Hepatocyte (in vitro differentiated cells): ENCODE results near the gene PPP1R9A. TPM values are rescaled to one million over a fixed set of nuclear protein-coding genes. Genes with fewer than 3 reads are reported as not detected.

Experiments
- DNase-seq: peaks from one replicate; pipeline ENCODE4 v3.0.0-alpha.2; 2016; ENCODE audit warnings: low spot score
- H2AFZ ChIP-seq: fragments of 200-600 bp; sonication (generic); 2 replicates; pipeline ENCODE4 v1.6.0; 2016; ENCODE audit warnings: antibody characterized with exemption, mild to moderate bottlenecking
- H3K27ac ChIP-seq: fragments of 200-600 bp; sonication (generic); 2 replicates; pipeline ENCODE4 v1.5.1; 2016; ENCODE audit warnings: mild to moderate bottlenecking
- H3K27me3 ChIP-seq: fragments of 200-600 bp; sonication (generic); 2 replicates; pipeline ENCODE4 v1.6.1; 2016
- H3K36me3 ChIP-seq: fragments of 200-600 bp; sonication (generic); replicated peaks from 2 replicates; pipeline ENCODE4 v1.5.1; 2016; ENCODE audit warnings: low read depth; ENCODE audit not compliant: insufficient read depth
- H3K4me1 ChIP-seq: fragments of 200-600 bp; sonication (generic); 2 replicates; pipeline ENCODE4 v1.5.1; 2016; ENCODE audit warnings: mild to moderate bottlenecking, moderate library complexity; ENCODE audit not compliant: insufficient read depth
- H3K4me2 ChIP-seq: fragments of 200-600 bp; sonication (generic); 2 replicates; pipeline ENCODE4 v1.6.0; 2016
- H3K4me3 ChIP-seq: fragments of 200-600 bp; sonication (generic); 2 replicates; pipeline ENCODE4 v1.5.1; 2016; ENCODE audit warnings: mild to moderate bottlenecking
- H3K79me2 ChIP-seq: fragments of 200-600 bp; sonication (generic); 2 replicates; pipeline ENCODE4 v1.6.0; 2017; ENCODE audit warnings: mild to moderate bottlenecking
- H3K9me2 ChIP-seq: fragments of 200-600 bp; sonication (generic); replicated peaks from 2 replicates; pipeline ENCODE4 v1.6.0; 2017; ENCODE audit warnings: mild to moderate bottlenecking; ENCODE audit not compliant: insufficient read depth
- H3K9me3 ChIP-seq: fragments of 200-600 bp; sonication (generic); 2 replicates; pipeline ENCODE4 v1.5.1; 2016; ENCODE audit warnings: low read depth, mild to moderate bottlenecking
- H4K20me1 ChIP-seq: fragments of 200-600 bp; sonication (generic); 2 replicates; pipeline ENCODE4 v1.6.0; 2016; ENCODE audit warnings: mild to moderate bottlenecking; ENCODE audit not compliant: insufficient read depth, poor library complexity, severe bottlenecking
- EZH2 ChIP-seq: fragments of 200-600 bp; sonication (generic); IDR thresholded peaks from 2 replicates; pipeline ENCODE4 v1.6.1; 2016; ENCODE audit warnings: antibody characterized with exemption, mild to moderate bottlenecking, borderline replicate concordance
- EZH2phosphoT487 ChIP-seq: fragments of 200-600 bp; sonication (generic); IDR thresholded peaks from one replicate; pipeline ENCODE4 v1.6.1; 2018; ENCODE audit warnings: antibody characterized with exemption, mild to moderate bottlenecking, low read depth, moderate library complexity; ENCODE audit not compliant: unreplicated experiment, severe bottlenecking
- WGBS: methylation state at CpG from one replicate; pipeline ENCODE4 v1.1.6; 2016; ENCODE audit warnings: low lambda C conversion rate; ENCODE audit errors: missing lambda C conversion rate; 5-methylcytosine and 5-hydroxymethylcytosine counted together
- polyA plus RNA-seq: library from polyadenylated mRNA; unstranded; fragments of >200 nt; fragmentation: Nextera tagmentation; extraction: Ambion mirVana; gene quantifications from 2 replicates; pipeline ENCODE4 v1.2.1, GENCODE V29; 2016
- total RNA-seq: library from RNA; depleted of rRNA; stranded (reverse); fragments of >200 nt; gene quantifications from 2 replicates; pipeline ENCODE4 v1.2.3, GENCODE V29; 2014
- TF ChIP-seq, protein P1 (sequence below): fragments of 200-600 bp; sonication (generic); IDR thresholded peaks from 2 replicates; pipeline ENCODE4 v1.5.1; 2016; ENCODE audit warnings: antibody characterized with exemption, mild to moderate bottlenecking; ENCODE audit not compliant: poor library complexity

The PPP1R9A gene
- total and polyA plus RNA-seq, 2 experiments from 2014 or later, result 11.7 to 25.7 TPM

DNA sequence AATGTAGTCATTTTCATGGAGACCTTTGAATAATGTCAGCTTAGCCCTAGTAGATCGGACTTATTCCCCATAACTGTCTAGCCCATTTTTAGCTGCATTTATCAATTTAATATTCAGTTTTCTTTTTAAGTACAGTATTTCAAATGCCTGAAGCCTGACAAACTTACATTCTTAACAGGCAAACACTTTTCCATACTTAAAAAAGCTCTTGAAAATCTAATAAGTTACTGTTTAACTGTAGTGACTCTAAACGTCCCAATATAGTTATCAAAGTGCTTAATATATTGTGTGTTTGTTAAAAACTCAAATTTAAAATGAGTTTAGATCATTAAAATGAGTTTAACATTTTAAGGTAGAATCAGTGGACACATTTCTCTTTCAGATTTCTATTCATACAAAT lies 372.0 kb downstream of the PPP1R9A start:
- no peak for DNase-seq
- H3K4me3 ChIP-seq, result no peak overlapping the region
- 83% methylated on average over 2 of the region's 2 CpGs for WGBS
- TF ChIP-seq EZH2phosphoT487, result no peak
- no peaks in the 10 kb centered on the region for H3K9me2 ChIP-seq
- H3K27ac ChIP-seq, result no peak overlapping the region
- no peaks in the 10 kb centered on the region for H3K9me3 ChIP-seq
- no peaks in the 10 kb centered on the region for H3K36me3 ChIP-seq
- H3K79me2 ChIP-seq, result no peaks in the 10 kb centered on the region
- H3K27me3 ChIP-seq, result no peaks in the 10 kb centered on the region
- no peaks in the 10 kb centered on the region for H4K20me1 ChIP-seq
- no peak overlapping the region for H3K4me2 ChIP-seq
- no peaks in the 10 kb centered on the region for H3K4me1 ChIP-seq
- H2AFZ ChIP-seq, result no peak overlapping the region

DNA sequence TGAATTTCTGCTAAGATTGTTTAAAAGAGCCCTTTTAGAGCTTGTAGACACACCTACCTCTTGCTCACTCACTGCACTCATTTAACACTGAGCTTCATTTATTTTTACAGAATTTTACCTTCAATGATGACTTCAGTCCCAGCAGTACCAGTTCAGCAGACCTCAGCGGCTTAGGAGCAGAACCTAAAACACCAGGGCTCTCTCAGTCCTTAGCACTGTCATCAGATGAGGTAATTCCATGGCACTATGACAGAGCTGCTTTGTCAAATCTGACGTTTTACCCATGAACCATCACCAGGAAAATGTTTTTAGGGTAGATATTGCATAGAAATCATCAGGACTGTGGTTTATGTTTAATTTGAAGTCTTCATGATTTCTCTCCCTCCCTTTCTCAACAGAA lies 378.7 kb downstream of the PPP1R9A start:
- no peaks in the 10 kb centered on the region for H3K4me1 ChIP-seq

DNA sequence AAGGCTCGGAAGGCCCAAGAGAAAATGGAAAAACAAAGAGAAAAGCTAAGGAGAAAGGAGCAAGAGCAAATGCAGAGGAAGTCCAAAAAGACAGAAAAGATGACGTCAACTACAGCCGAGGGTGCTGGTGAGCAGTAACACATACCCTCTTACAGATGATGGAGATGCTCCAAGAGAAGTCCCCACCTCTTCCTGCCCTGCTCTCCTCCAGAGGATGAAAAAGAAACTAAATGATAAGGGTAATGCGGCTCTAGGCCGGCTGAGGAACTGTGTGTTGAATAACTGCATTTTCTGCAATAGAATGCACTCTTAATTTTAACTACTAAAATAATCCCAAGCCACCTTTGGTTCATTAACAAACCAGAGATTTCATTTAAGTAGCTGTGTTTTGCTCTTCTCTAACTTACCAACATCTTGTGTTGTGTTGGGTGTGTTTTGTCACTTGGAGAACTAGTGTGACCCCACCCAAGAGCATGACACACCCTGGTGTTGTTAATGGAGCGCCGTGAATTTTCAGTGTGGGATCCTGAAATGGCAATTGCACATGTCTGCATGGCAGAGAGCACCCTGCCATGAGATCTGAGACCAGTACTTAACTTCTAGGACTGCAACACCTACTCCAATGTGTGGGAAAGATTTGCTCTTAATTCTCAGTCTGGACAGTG lies 382.9 kb downstream of the PPP1R9A start:
- H3K4me2 ChIP-seq, result no peak overlapping the region
- no peaks in the 10 kb centered on the region for H3K4me1 ChIP-seq
- no peak overlapping the region for H3K27ac ChIP-seq
- WGBS, result 93% methylated on average over 7 of the region's 7 CpGs
- H3K79me2 ChIP-seq, result no peaks in the 10 kb centered on the region
- no peak for DNase-seq
- no peaks in the 10 kb centered on the region for H3K36me3 ChIP-seq
- no peak overlapping the region for H3K4me3 ChIP-seq
- no peak overlapping the region for H2AFZ ChIP-seq
- no peaks in the 10 kb centered on the region for H3K27me3 ChIP-seq
- TF ChIP-seq EZH2phosphoT487, result no peak
- TF ChIP-seq, protein P1, sequence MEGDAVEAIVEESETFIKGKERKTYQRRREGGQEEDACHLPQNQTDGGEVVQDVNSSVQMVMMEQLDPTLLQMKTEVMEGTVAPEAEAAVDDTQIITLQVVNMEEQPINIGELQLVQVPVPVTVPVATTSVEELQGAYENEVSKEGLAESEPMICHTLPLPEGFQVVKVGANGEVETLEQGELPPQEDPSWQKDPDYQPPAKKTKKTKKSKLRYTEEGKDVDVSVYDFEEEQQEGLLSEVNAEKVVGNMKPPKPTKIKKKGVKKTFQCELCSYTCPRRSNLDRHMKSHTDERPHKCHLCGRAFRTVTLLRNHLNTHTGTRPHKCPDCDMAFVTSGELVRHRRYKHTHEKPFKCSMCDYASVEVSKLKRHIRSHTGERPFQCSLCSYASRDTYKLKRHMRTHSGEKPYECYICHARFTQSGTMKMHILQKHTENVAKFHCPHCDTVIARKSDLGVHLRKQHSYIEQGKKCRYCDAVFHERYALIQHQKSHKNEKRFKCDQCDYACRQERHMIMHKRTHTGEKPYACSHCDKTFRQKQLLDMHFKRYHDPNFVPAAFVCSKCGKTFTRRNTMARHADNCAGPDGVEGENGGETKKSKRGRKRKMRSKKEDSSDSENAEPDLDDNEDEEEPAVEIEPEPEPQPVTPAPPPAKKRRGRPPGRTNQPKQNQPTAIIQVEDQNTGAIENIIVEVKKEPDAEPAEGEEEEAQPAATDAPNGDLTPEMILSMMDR, result no peak
- TF ChIP-seq EZH2, result no peak
- H4K20me1 ChIP-seq, result no peaks in the 10 kb centered on the region
- H3K9me2 ChIP-seq, result no peaks in the 10 kb centered on the region
- H3K9me3 ChIP-seq, result no peaks in the 10 kb centered on the region

More for the DNA sequence above, 378.7 kb downstream of the PPP1R9A start:
- H3K4me3 ChIP-seq, result no peak overlapping the region
- no peak overlapping the region for H3K4me2 ChIP-seq
- no peaks in the 10 kb centered on the region for H3K27me3 ChIP-seq
- WGBS, result 92% methylated on average over 2 of the region's 2 CpGs
- no peaks in the 10 kb centered on the region for H4K20me1 ChIP-seq
- H3K79me2 ChIP-seq, result no peaks in the 10 kb centered on the region
- TF ChIP-seq EZH2phosphoT487, result no peak
- TF ChIP-seq EZH2, result no peak
- TF ChIP-seq, protein P1, result no peak
- H3K27ac ChIP-seq, result no peak overlapping the region
- H2AFZ ChIP-seq, result no peak overlapping the region
- no peaks in the 10 kb centered on the region for H3K36me3 ChIP-seq
- no peaks in the 10 kb centered on the region for H3K9me3 ChIP-seq
- no peaks in the 10 kb centered on the region for H3K9me2 ChIP-seq
- DNase-seq, result no peak

DNA sequence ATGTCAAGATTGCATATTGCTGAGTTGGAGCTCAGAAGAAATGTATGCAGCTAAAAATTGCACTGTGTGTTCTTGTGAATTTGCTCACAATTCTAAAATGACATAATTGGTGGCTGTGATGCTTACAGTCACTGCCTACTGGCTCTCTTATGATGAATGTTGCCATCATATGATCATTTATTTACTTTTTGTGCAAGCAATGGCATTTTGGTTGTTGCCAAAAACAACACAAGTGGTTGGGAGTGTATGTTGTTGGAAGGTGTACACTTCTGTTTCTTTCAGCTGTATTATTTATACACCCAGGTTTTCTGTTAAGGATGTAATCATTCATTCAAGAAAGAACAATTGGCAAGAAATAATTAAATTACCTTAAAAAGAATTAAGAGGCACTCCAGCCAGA lies 388.0 kb downstream of the PPP1R9A start:
- H3K4me2 ChIP-seq, result no peak overlapping the region
- no peak for DNase-seq
- H3K27me3 ChIP-seq, result no peaks in the 10 kb centered on the region
- no peaks in the 10 kb centered on the region for H4K20me1 ChIP-seq
- no peaks in the 10 kb centered on the region for H3K36me3 ChIP-seq
- H3K9me2 ChIP-seq, result no peaks in the 10 kb centered on the region
- no peaks in the 10 kb centered on the region for H3K4me1 ChIP-seq
- no peaks in the 10 kb centered on the region for H3K9me3 ChIP-seq
- H3K79me2 ChIP-seq, result no peaks in the 10 kb centered on the region
- TF ChIP-seq EZH2phosphoT487, result no peak
- TF ChIP-seq, protein P1, result no peak
- no peak for TF ChIP-seq EZH2
- H3K4me3 ChIP-seq, result no peak overlapping the region
- no peak overlapping the region for H3K27ac ChIP-seq
- no peak overlapping the region for H2AFZ ChIP-seq
